T47D (cell line): Measurements from ENCODE around the gene DPYSL5.

Experiments
- DNase-seq, 2 experiments: peaks; one replicate each; pipeline versions ENCODE4 v3.0.0 to v3.0.0-alpha.2; 2011 to 2012; ENCODE audit warnings: low read depth in 1 of 2, low spot score in 1 of 2
- JUND ChIP-seq: IDR thresholded peaks from 2 replicates; pipeline ENCODE4 v1.6.1; 2012; ENCODE audit warnings: low read depth
- in situ Hi-C: cut with HindIII; loops from 2 replicates; pipeline ENCODE4 v1.10.0; 2016; ENCODE audit warnings: low sequenced_read_pairs, low pct_unique_long_range_greater_than_20kb

DPYSL5 gene

DNA sequence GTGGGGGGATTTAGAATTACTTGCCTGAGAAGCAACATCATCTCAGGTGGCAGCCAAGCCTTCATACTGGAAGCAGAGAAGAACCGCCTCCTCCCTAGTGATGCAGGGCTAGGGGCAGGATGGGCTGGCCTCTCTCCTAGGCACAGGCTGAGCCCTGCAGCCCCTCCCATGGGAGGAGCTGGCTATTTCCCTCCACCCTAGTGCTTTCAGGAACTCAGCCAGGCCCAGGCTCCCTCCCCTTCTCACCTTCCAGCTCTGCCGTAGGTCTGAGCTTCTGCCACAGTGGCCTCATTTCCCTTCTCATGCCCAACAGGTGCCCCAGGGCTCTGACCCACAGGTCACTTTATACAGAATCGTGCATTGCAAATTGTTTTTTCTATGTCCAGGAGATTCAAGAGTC is 31.0 kb upstream of the DPYSL5 start:
- no peak for TF ChIP-seq JUND
- DNase-seq: peak; percentile 46 to 79
- in situ Hi-C loops: no loop called here

DNA sequence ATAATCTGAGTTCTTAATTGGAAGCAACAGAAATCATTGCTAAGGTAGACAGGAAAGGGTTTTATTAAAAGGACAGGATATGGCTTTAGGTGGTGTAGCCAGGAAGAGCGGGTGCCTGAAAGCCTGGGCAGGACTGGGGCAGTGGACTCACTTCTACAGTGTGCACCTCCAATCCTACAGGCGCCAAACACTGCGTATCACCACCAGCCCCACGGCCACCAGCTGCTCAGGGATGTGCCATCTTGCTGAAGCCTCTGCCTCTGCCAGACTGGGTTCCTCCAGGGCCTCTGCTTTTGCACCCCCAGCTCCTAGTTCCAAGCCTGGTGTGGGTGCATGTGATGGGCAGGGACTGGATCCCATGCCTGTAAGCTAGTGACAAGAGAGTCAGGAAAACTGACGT is 29.7 kb upstream of the DPYSL5 start:
- no peak for TF ChIP-seq JUND
- DNase-seq: no peak

DNA sequence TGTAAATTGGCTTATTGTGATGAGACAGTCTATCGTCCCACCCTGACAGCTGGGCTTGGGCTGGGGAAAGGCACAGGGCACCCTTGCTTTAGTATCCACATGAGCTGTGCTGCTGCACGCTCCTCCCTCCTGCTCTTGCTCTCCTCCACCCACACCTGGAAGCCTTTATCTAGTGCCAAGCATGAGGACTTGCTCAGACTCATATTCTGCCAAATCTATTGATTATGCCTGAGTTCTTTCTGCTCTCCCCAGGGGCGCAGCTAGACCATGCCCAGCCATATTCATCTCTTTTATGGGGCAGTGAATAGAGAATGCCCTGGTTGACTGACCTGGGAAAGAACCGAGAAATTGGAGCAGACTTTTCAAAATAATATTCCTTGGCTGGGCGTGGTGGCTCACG is 29.0 kb upstream of the DPYSL5 start:
- no peak for TF ChIP-seq JUND
- no peak for DNase-seq
- in situ Hi-C loops: no loop called here

More for the DNA sequence above, 29.7 kb upstream of the DPYSL5 start:
- in situ Hi-C loops: no loop called here

DNA sequence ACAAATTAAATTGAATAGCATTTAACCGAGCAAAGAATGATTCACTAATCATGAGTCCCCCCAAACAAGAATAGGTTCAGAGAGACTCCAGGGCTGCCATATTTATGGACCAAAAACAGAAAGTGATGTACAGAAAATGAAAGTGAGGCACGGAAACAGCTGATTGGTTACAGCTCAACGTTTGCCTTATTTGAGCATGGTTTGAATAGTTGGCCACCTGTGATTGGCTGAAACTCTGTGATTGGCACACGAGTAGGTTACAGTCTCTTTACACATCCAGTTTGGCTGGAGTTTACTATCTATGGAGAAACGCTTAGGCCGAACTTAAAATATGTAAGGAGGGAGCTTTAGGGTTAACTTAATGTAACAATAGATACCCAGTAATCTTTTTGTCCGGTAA is 27.0 kb upstream of the DPYSL5 start:
- no peak for TF ChIP-seq JUND
- in situ Hi-C loops: no loop called here
- DNase-seq: peak in 1 of 2 experiments; percentile 5

DNA sequence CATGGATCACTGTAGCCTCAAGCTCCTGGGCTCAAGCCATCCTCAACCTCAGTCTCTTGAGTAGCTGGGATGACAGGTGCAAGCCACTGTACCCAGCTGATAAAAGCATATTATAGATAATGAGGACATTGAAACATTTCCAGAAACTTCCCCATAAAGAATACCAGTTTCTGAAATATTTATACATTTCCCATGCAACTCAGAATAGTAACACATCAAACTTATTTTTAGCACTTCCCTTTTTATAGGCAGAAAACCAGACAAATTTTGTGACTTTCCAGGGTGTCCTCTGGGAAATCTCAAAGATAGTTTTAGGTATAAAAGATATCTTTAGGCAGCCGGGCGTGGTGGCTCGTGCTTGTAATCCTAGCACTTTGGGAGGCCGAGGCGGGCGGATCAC is 25.1 kb upstream of the DPYSL5 start:
- DNase-seq: no peak
- no peak for TF ChIP-seq JUND
- in situ Hi-C loops: no loop called here

DNA sequence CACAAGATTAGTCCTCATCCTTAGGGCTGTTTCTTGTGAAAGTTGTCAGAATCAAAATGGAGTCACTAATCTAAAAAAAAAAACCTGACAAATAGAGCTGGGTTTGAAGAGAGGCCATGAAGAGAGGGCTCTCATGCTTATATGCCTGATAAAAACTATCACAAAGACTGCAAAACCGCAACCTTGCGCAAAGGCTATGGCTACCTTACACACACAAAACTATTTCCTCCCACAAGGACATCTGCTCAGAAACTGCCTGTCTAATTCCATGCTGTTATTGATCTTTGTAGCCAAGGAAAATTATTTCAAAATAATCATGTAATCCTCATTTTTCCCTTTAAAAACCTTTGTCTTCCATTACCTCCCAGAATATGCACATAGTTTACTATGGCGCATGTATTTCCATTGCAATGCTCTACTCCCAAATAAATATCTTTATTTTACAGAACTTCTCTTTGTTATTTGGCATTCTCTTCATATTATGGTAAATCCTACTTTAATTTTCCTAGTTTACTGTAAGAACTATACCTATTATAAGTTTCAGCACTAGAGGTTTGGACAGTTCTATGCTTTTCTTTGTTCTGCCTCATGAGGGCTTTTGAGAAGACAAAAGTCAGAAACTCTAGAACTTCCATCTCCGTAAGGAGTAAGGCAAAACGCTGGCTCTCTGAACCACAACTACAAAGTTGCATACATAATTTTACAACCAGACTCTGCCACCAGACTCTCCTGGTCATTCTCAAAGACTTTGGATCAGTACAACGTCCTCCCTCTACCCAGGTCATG is 9.6 kb upstream of the DPYSL5 start:
- TF ChIP-seq JUND: no peak
- in situ Hi-C loops: no loop called here
- peak in 1 of 2 experiments; percentile 48 for DNase-seq

DNA sequence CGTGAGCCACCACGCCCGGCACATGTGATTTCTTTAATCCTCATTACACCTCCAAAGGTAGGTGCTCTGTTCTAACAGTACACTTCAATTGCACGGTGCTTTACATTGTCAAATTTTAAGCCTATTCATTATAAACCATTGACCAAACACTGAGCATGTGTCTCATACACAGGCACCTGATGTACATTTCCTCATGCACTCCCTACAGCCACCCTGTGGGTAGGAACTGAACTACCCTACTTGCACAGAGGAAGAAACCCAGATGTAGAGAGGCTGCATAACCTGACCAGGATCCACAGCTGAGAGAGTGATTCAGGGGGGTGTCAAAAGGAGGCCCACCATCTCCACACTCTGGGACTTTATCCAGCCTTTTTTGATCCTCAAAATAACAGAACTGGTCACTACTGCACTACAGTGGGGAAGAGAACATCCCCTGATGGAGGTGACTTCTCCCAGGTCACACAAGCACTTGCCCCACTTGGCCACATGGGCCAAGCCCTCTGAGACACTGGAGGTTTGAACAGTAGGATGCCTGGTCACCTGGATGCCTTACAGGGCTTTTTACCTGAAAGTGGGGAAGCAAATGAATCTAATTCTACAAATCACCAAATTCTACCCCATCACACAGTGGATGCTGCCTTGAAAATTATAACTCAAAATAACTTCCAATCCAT is 6.9 kb upstream of the DPYSL5 start:
- peak; percentile 35 to 55 for DNase-seq
- no peak for TF ChIP-seq JUND
- in situ Hi-C loops: no loop called here

DNA sequence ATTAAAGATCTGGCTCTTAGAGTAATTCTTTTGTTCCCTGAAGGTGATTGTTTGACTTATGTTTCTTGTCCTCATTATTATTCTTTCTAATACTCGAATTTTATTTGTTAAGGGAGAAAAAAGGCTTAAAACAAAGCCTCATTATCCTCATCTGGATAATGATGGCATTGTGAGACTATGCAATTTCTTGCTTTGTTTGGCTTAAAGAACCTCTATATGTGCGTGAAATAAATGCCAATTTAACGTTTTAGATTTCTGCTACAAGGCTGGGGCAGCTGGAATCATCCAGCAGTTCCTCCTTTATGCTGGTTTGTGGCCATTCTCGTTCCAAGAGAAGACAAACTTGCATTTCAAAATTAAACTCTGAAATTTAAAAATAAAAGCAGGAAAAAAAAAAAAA is 4.9 kb upstream of the DPYSL5 start:
- no peak for DNase-seq
- TF ChIP-seq JUND: no peak
- in situ Hi-C loops: no loop called here

DNA sequence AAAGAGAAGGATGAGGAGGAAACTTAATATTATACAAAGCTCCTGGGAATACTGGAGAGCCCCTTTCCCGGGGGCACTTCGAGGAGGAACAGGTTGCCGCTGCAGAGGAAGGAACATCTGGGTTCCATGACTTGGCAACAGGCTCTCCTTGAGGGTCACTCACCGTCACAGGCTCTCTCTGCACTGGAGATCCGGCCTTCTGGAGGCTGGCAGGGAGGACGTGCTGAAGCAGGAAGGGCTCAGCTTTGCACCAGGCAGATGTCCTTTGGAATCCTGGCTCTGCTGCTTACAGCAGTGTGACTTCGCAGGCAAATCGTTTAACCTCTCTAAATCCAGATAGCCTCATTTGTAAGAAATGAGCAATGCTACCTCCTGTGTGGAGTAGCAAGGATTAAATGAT is 2.9 kb upstream of the DPYSL5 start:
- TF ChIP-seq JUND: no peak
- no peak for DNase-seq
- in situ Hi-C loops: no loop called here

DNA sequence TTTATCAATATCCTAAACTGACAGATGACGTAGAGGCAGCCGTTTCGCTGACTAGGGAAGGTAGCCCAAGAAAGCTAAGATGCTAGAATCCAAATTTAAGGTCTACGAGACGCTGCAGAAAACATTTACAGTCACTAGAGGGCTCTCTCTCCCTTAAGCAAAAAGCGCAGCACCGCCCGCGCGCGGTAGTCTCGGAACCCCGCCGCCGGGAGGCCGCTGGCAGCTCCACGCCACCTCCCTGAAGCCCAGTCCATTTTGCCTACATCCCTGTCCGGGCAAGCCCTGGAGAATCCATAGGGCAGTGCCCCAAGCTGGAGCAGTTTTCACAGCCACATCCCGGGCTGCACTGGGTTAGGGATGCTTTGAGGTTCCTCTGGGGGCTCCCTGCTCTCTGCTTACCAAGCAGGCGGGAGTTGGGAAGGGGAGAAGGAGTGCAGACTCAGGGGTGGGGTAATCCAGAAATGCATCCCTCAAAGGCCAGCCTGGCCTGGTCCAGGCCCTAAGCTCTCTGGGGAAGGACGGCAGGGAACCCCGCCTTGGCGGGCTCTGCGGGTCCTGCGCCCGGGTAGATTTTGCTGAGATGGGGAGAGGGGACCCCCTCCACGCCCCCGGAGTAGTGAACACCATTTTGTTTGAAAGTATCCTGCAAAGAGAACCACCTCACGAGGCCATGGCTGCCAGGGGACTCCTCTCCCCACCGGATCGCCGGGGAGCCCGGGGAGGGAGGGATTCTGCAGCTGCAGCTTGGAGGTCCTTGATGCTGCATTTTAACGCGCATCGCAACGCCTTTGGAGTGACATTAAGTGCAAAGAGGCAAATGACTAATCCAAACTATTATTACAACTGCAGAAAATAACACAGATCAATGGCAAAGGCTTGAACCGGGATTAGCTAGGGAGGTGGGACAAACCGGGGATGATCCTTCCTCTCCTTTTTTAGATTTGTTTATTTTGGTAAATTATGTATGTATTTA is 1.3 kb upstream of the DPYSL5 start:
- peak; percentile 60 to 76 for DNase-seq
- in situ Hi-C loops: no loop called here
- no peak for TF ChIP-seq JUND

DNA sequence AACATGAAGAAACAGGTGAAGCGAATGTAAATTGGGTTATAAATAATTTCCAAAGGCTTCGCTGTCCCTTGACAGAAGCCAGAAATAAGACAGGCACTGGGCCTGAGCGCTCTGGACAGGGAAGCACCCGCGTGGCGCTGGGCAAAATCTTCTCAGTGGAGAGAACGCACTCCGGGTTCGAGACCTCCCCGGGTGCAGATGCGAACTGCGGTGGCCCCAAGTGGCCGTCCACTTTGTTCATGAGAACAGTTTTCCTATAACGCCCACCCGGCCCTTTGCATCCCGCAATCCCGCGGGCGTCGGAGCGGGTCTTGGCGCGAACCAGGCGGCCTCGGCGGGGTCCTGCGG is 651 bp upstream of the DPYSL5 start:
- TF ChIP-seq JUND: no peak
- no peak for DNase-seq
- in situ Hi-C loops: no loop called here

DNA sequence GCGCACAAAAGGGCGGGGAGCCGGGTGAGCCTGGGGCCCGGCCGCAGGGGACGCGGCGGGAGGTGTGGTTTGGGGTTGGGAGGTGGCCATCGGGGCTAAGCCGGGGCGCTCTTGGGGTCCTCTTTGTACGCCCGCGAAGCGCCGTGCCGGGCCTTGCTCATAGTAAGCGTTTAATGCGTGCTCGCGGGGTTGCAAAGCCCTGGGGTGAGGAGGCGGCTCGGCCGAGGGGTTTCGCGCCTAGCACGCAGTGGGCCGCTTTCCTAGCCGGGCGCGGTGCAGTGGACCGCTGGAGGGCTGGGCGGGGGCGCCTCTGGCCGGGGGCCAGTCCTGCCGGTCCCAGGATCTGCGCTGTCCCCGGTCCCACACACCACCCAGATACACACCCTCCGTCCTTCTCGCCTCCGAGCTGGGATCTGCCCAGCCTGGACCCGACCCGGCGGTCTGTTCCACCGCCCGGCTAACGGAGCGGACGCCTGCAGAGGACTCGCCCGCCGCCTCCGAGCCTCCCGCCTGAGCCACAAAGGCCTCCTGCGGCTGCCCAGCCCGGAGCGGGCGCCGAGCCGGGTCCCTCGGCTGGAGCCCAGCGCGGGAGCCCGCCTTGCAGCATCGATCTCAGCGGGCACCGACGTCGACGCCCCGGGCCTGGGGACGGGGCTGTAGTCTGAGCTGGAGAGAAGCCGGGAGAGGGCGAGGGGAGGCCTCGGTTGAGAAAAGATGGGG is 564 bp downstream of the DPYSL5 start:
- in situ Hi-C loops: no loop called here
- TF ChIP-seq JUND: no peak
- no peak for DNase-seq
